ENCODE results near the gene SORD.

DNA sequence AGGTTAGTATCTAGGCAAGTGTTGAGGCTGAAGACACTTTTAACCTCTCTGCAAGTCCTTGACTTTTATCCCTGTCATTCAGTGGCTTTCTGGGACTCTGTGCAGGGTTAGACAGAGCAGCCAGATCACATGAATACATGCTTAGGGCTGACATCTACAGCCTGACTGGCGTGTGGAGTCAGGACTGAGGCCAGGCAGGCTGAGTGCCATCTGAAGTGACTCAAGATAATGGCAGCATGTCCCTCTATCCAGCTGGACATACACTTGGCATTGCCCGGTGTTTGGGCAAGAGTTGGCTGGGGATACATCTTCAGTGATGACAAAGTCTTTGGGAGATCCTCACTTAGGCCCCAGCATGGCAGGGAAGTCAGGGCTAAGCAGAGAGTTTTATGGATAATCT is 68.6 kb downstream of the SORD start:
- TF ChIP-seq POLR2AphosphoS5 (IDR thresholded peaks at IDR 0.05) = peak in 1 of 3 donors; percentile 9
- TF ChIP-seq EP300 (IDR thresholded peaks at IDR 0.05) = no peak
- TF ChIP-seq, protein P1, sequence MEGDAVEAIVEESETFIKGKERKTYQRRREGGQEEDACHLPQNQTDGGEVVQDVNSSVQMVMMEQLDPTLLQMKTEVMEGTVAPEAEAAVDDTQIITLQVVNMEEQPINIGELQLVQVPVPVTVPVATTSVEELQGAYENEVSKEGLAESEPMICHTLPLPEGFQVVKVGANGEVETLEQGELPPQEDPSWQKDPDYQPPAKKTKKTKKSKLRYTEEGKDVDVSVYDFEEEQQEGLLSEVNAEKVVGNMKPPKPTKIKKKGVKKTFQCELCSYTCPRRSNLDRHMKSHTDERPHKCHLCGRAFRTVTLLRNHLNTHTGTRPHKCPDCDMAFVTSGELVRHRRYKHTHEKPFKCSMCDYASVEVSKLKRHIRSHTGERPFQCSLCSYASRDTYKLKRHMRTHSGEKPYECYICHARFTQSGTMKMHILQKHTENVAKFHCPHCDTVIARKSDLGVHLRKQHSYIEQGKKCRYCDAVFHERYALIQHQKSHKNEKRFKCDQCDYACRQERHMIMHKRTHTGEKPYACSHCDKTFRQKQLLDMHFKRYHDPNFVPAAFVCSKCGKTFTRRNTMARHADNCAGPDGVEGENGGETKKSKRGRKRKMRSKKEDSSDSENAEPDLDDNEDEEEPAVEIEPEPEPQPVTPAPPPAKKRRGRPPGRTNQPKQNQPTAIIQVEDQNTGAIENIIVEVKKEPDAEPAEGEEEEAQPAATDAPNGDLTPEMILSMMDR (IDR thresholded peaks at IDR 0.05) = no peak
